HL-60 (cell line): ENCODE data around the gene MYBPH.

Experiments
- GABPA ChIP-seq: IDR thresholded peaks from 2 replicates; pipeline ENCODE4 v1.6.1; 2012; ENCODE audit warnings: low read depth
- POLR2AphosphoS5 ChIP-seq: IDR thresholded peaks from 2 replicates; pipeline ENCODE4 v1.6.1; 2012; ENCODE audit warnings: low read depth
- REST ChIP-seq: IDR thresholded peaks from 2 replicates; pipeline ENCODE4 v1.6.1; 2012; ENCODE audit warnings: low read depth; ENCODE audit not compliant: insufficient replicate concordance
- SPI1 ChIP-seq: IDR thresholded peaks from 2 replicates; pipeline ENCODE4 v1.6.1; 2012; ENCODE audit warnings: low read depth, mild to moderate bottlenecking, borderline replicate concordance
- TF ChIP-seq, protein P1 (sequence below): IDR thresholded peaks from one replicate; pipeline ENCODE4 v1.5.1; 2011; ENCODE audit warnings: low read length, control low read depth, inconsistent platforms; ENCODE audit not compliant: insufficient read depth

DNA sequence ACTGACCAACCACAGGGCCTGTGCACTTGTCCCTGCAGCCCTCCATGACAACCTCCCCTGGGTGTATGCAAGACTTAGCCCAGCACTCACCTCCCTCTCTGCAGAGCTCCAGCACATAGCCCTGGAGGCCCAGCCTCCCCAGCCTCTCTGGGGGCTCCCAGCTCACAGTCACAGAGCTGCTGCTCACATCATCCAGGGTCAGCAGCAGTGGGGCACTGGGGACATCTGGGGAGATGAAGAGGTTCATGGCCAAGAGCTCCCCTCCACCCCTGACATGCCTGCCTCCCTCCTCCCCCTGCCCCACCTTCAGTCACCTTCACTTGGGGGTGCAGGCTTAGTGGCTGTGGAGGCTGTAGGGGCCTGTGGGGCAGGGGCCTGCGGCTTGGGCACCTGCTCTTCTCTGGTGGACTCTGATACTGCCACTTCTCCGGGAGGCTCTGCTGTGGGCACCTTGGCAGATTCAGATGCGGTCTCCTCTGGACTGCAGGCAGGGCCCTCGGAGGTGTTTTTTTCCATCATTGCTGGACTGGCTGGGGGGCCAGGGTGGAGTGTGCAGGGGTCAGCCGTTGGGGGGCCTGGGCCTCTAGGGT is at the start of gene MYBPH:
- TF ChIP-seq, protein P1, sequence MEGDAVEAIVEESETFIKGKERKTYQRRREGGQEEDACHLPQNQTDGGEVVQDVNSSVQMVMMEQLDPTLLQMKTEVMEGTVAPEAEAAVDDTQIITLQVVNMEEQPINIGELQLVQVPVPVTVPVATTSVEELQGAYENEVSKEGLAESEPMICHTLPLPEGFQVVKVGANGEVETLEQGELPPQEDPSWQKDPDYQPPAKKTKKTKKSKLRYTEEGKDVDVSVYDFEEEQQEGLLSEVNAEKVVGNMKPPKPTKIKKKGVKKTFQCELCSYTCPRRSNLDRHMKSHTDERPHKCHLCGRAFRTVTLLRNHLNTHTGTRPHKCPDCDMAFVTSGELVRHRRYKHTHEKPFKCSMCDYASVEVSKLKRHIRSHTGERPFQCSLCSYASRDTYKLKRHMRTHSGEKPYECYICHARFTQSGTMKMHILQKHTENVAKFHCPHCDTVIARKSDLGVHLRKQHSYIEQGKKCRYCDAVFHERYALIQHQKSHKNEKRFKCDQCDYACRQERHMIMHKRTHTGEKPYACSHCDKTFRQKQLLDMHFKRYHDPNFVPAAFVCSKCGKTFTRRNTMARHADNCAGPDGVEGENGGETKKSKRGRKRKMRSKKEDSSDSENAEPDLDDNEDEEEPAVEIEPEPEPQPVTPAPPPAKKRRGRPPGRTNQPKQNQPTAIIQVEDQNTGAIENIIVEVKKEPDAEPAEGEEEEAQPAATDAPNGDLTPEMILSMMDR = no peak
- no peak for TF ChIP-seq REST
- no peak for TF ChIP-seq POLR2AphosphoS5
- TF ChIP-seq SPI1 = no peak
- no peak for TF ChIP-seq GABPA
